ENCODE measurements around the gene TAF9.

- TF ChIP-seq YY1 (IDR thresholded peaks at IDR 0.05; ENCODE audit: insufficient read depth, insufficient read length) (no peak), ZNF274 (IDR thresholded peaks at IDR 0.05; ENCODE audit: low read depth, low read length) (no peak)
Measured at GRCh38 chr5:69367697-69368279, 1.5 kb downstream of the TAF9 start.

All from NT2/D1 (cell line).